Loucy (cell line): Measurements from ENCODE around the gene IGFBP3.

Source experiments
- CTCF ChIP-seq: fragments of 200-600 bp; sonication (generic); conservative IDR thresholded peaks from 2 replicates; pipeline ENCODE4 v1.5.1; 2014; ENCODE audit warnings: mild to moderate bottlenecking, antibody characterized with exemption, low read length
- EZH2phosphoT487 ChIP-seq: fragments of 200-600 bp; IDR thresholded peaks from 2 replicates; pipeline ENCODE4 v1.6.1; 2018; ENCODE audit warnings: antibody characterized with exemption, mild to moderate bottlenecking, moderate library complexity, borderline replicate concordance

- no peak for TF ChIP-seq CTCF
- TF ChIP-seq EZH2phosphoT487, result no peak
Measured at GRCh38 chr7:45892407-45893035, 28.6 kb downstream of the IGFBP3 start.
